ENCODE results near the gene CYB5A.

CYB5A gene

GRCh38 chr18:74275736-74276135, 16.0 kb downstream of the CYB5A start:
- DNase-seq, result no peak

DNA sequence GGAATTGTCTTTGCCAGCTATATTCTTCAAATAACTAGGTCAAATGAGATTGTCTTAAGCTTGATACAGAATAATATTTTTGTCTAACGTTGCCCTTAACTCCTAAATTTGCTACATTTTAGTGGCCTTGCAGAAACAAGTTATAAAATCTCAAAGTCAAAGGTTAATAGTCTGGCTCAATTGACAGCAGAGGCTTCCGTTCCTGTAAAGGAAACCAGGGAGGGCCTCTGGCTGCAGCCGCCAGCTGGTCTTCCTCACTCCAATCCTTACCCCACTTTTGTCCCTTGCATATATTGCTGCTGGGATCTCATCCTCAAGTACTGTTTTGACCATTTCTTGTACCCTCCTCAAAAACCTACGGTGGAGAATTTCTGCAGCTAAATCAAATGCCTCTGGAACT, 17.1 kb downstream of the CYB5A start:
- DNase-seq, result no peak

GRCh38 chr18:74273394-74273793, 18.4 kb downstream of the CYB5A start:
- DNase-seq, result no peak

GRCh38 chr18:74271635-74272034, 20.1 kb downstream of the CYB5A start:
- no peak for DNase-seq

DNA sequence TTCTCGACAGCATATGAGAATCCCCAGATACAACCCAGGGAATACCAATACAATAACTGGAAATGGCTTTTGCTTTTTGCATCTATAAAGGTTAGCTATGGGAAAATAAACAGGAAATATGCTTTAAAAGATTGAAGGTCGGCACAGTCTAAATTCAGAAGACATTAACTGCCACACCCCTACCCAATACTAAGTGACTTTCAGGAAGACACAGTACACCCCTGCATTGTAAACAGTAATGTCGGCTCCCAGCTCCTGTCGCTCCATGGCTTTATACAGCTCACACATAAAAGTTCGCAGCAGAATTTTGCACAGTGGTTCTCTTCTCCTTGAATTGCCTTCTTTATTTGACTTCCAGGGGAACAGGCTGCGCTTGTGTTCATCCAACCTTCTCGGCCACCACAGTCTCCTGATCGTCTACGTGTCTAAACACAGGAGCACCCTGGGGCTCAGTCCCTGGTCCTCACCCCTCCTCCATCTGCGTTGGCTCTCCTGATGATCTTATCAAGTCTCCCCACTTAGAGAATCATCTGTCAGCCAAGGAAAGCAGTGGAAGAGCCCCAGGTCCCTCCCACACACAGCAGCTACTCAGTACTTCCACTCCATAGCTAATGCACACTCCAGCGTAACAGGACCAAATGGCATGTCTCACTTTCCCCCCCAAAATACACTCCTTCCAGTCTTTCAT, 22.7 kb downstream of the CYB5A start:
- no peak for DNase-seq

- DNase-seq, result no peak
Measured at GRCh38 chr18:74268175-74268574, 23.6 kb downstream of the CYB5A start.

GRCh38 chr18:74266161-74266560, 25.6 kb downstream of the CYB5A start:
- DNase-seq, result no peak

DNA sequence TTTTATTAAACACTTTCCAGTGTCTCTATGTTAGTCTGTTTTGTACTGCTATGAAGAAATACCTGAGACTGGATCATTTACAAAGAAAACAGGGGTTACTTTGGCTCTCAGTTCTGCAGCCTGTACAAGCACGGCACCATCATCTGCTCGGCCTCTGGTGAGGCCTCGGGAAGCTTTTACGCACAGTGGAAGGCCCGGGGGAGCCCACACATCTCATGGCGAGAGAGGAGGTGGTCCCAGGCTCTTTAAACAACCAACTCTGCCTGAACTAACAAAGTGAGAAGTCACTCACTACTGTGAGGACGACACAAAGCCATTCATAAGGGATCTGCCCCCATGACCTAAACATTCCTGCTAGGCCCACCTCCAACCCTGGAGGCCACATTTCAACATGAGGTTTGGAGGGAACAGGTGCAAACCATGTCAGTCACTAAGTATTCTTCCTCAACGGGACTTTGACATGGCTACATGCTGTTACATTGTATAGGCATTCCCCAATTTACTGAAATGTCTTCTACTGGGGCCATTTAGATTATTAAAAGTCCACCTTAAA, 26.1 kb downstream of the CYB5A start:
- DNase-seq, result no peak

DNA sequence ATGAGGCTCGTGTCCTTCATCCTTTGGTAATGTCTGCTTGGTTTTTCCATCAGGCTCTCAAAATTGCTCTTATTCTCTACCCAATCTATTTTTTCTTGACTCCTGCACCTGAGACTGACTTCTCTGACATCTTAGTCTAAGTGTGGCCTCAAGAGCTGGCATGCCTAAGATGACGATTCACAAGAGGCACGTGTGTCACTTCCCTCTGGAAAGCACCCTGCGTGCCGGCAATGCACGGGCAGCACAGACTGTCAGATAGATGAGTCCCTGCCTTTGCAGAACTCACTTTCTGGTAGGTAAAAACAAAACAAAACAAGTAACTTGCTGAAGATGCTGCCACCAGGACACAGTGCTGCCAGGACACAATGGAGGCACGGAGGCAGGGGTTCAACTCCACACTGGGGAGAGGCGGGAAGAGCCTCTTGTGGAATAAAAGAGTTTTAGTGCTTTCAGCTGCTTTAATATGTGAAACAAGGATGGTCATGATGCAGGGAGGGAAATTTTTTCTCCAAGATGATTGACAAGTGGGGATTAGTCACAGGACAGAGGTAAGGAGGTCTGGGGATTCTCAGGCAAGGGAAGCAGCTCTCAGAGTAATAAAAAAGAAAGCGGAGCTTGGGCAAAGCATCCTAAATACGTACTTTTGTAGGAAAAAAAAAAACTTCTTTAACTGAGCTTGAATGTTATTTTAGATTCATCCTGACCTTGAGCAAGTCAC, 27.3 kb downstream of the CYB5A start:
- no peak for DNase-seq

DNA sequence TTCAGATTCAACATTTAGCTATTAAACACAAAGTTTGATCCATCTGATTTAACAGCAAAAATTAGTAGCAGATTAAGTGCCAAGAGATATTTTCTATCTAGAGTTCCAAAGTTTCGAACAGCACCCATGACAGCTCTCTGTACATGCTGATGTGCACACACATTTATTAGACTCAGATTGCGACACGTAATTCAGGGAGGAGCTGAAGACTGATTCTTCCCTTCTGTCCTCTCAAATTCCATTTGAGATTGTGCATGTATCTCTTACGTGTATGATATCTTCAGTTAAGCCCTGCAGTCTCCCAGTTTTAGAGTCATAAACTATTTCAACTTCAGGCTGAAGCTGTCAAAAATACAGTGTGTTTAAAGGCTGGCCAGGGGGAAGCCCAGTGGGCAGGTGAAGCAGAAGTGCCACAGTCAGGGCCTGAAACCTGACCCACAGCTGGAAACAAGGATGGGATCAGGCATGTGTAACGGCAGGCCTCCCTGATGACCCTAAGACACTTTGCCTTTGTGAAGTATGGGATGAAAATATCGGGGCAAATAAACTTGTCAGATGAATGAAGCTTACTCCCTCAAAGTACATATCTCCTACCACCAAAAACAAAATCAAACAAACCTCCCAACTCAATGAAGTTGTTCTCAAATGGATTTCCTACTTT, 30.6 kb downstream of the CYB5A start:
- DNase-seq, result no peak

- DNase-seq, result no peak
Measured at GRCh38 chr18:74259347-74259746, 32.4 kb downstream of the CYB5A start.

GRCh38 chr18:74257083-74257482, 34.7 kb downstream of the CYB5A start:
- no peak for DNase-seq

- DNase-seq, result peak; percentile 40
Measured at GRCh38 chr18:74256190-74256589, 35.6 kb downstream of the CYB5A start.

DNA sequence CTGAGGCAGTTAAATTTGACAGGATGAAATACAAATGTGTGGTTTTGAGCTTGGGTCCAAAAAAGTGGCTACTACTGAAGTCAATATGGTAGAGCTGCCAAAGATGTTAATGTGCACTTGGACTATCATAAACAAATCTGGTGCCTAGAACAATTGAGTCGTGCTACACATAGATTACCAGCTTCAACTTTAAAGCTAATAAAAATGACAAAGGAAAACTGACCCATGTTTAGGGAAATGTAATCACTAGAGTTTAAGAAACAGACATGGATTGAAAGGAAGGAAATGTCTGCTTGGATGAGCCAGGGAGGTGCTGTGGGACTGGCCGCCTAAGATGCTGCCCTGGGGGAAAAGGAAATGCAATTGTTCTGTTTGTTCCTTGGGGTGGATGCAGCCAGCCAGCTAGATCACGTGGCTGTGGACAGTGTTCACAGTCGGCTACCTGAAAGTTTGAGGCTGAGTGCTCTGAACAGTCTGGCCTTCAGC, 36.6 kb downstream of the CYB5A start:
- peak; percentile 53 for DNase-seq

- no peak for DNase-seq
Measured at GRCh38 chr18:74252039-74252395, 39.7 kb downstream of the CYB5A start.

DNA sequence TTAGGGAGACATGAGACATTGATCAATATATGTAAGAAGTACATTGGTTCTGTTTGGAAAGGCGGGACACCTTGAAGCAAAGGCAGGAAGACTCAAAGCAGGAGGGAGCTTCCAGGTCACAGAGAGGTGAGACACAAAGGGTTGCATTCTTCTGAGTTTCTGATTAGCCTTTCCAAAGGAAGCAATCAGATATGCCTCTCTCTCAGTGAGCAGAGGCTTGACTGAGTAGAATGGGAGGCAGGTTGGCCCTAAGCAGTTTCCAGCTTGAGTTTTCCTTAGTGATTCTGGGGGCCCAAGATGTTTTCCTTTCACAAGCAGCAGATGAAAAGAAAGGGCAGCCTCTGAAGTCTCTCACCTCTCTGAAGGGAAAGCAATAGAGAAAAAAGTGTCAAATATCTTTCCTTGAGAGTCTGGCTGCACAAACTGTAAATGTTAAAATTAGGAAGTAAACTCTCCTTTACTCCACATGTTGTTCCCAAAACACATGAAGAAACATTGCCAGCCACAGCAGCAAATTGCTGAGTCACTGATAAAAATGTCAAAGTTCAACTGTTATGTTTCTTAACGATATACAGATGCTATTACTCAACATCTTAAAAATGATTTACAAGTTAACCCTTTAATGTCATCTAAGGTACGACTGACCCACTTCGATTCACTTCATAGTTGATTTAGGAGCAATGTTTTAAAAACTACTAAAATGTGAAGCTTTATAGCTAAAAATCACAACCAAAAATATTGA, 40.3 kb downstream of the CYB5A start:
- no peak for DNase-seq

DNA sequence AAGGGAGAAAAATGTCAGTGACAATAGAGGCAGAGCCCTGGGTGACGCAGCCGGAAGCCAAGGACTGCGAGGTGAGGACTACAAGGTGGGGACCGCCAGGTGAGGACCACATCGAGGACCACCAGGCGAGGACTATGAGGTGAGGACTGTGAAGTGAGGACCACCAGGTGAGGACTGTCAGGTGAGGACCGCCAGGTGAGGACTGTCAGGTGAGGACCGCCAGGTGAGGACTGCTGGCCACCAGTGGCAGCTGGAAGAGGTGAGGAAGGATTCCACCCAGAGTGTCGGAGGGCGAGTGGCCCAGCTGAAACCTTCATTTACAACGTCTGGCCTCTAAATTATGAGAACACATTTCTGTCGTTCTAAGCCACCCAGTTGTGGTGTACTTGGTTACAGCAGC, 41.6 kb downstream of the CYB5A start:
- DNase-seq, result no peak

DNA sequence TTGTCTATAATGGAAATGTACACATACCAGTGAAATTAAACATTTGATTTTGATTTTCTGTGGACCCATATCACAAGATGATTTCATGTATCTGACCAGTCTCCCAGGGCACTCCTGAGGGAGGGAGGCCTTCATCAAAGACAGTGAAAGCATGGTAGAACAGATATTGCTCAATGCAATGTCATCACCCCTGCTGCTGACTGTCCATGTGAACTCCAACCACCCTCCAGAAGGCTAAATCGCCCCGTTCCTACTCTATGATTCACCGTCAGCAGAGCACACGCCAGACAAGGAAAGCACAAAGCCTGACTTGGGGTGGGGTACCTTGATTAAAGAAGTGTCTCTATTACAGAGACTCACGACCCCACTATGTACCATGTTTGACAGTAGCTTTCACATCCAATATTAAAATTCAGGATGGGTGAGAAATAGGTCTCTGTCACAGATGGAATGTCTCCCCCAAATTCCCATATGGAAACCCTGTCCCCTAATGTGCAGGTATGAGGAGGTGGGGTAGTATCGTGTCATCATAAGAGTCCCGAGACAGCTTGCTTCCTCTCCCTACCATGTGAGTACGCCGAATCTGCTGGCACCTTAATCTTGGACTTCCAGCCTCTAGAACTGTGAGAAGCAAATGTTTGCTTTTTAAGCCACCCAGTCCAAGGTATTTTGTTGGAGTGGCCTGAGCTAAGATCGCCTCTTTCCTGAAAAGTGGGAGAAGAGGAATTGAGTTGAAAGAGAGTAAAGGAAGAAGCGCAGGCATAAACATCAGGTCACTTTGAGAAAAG, 42.4 kb downstream of the CYB5A start:
- no peak for DNase-seq

- DNase-seq, result no peak
Measured at GRCh38 chr18:74248595-74248994, 43.2 kb downstream of the CYB5A start.

DNA sequence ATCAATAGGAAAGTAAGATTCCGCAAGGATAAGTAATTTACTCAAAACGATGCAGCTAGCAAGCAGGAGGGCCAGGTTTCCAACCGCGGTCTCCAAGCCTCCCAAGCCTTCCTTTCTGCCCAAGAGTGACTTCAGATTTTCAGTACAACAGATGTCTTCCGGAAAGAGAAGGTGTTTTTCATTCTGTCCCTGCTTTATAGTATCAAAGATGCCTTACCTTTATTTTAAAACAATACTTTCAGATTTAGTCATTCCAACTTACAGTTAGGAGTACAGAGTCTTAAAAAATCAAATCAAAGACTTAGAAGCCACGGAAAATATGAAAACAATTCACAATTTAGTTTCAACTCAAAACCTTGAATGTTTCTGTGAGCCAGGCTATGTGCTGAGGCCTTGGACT, 43.6 kb downstream of the CYB5A start:
- no peak for DNase-seq

DNA sequence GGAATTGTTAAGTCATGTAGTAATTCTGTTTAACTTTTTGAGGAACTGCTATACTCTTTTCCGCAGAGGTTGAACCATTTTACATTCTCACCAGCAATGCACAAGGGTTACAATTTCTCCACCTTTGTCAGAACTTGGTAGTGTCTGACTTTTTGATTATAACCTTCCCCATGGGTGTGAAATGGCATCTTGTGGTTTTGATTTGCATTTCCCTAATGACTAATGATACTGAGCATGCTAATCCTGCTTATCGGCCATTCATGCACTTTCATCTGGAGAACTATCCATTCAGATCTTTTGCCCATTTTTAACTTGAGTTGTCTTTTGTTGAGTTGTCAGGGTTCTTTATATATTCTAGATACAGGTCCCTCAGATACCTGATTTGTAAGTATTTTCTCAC, 47.2 kb downstream of the CYB5A start:
- DNase-seq, result no peak

GRCh38 chr18:74243127-74243526, 48.6 kb downstream of the CYB5A start:
- no peak for DNase-seq
